ENCODE data around the gene RAN. TPM values are rescaled to one million over a fixed set of nuclear protein-coding genes. Genes with fewer than 3 reads are reported as not detected.

Gene RAN
- total RNA-seq, 1 experiment from 2014 or later, result 1,968 TPM

- Histone ChIP-seq H3K9ac (ENCODE audit: extremely low read depth, insufficient read length, low read length) (no peak overlapping the region), H4K91ac (ENCODE audit: insufficient read length, low read depth, low read length) (no peak overlapping the region), H2BK15ac (ENCODE audit: low read depth, low read length) (no peak overlapping the region), H3K4ac (ENCODE audit: low read depth, low read length) (no peak overlapping the region), H3K79me1 (ENCODE audit: insufficient read depth, low read depth, low read length, poor library complexity, severe bottlenecking) (no peaks in the 10 kb centered on the region), H3K14ac (ENCODE audit: insufficient read depth, low read length) (no peak overlapping the region), H4K5ac (ENCODE audit: insufficient read length, low read depth, low read length) (no peak overlapping the region), H3K4me1 (ENCODE audit: insufficient read depth, low read length) (no peaks in the 10 kb centered on the region), H3K23me2 (ENCODE audit: insufficient read length, low read depth, low read length, poor library complexity, severe bottlenecking) (no peaks in the 10 kb centered on the region), H2BK5ac (ENCODE audit: insufficient read length, low read length) (no peak overlapping the region), H3K27me3 (ENCODE audit: insufficient read depth, low read length) (no peaks in the 10 kb centered on the region), H3K18ac (ENCODE audit: insufficient read length, low read depth, low read length) (no peak overlapping the region), H3K79me2 (ENCODE audit: insufficient read depth, low read length) (no peaks in the 10 kb centered on the region), H3K27ac (ENCODE audit: insufficient read length, low read depth, low read length) (no peak overlapping the region), H3T11ph (ENCODE audit: low read length) (no peak overlapping the region), H4K8ac (replicated peaks; ENCODE audit: insufficient read length, low read depth, low read length) (no peak overlapping the region), H3K4me2 (ENCODE audit: insufficient read depth, insufficient read length, low read length) (no peak overlapping the region), H3K56ac (ENCODE audit: insufficient read length, low read depth, low read length) (no peak overlapping the region), H3K9me3 (ENCODE audit: control insufficient read depth, low read depth, low read length) (no peaks in the 10 kb centered on the region), H2BK120ac (ENCODE audit: low read depth, low read length, poor library complexity, severe bottlenecking) (no peak overlapping the region), H2BK12ac (ENCODE audit: insufficient read length, low read depth, low read length) (no peak overlapping the region), H4K20me1 (ENCODE audit: control insufficient read depth, insufficient read depth, insufficient read length) (no peaks in the 10 kb centered on the region), H2AFZ (ENCODE audit: low read length) (no peak overlapping the region), H2AK5ac (ENCODE audit: insufficient read length, low read length) (no peak overlapping the region), H2BK20ac (ENCODE audit: low read depth, low read length, poor library complexity, severe bottlenecking) (no peak overlapping the region), H3K23ac (ENCODE audit: insufficient read length, low read depth, low read length) (no peak overlapping the region)
- Mint-ChIP-seq H3K9me3 (peaks cover 26 to 40% of the 10 kb centered on the region in 2 experiments), H3K4me1 (no peaks in the 10 kb centered on the region), H3K27me3 (ENCODE audit: low read depth) (no peaks in the 10 kb centered on the region; the same call in 1 of the 2 replicates), H3K4me3 (no peak overlapping the region), H3K36me3 (ENCODE audit: insufficient read depth in 1 of 3, low read depth in 3 of 3) (peaks cover 0 to 10% (median 4%) of the 10 kb centered on the region in 3 experiments; a peak in 2 of 7 replicates), H3K27ac (no peak overlapping the region)
- DNase-seq, result no peak
- TF ChIP-seq, protein P1, sequence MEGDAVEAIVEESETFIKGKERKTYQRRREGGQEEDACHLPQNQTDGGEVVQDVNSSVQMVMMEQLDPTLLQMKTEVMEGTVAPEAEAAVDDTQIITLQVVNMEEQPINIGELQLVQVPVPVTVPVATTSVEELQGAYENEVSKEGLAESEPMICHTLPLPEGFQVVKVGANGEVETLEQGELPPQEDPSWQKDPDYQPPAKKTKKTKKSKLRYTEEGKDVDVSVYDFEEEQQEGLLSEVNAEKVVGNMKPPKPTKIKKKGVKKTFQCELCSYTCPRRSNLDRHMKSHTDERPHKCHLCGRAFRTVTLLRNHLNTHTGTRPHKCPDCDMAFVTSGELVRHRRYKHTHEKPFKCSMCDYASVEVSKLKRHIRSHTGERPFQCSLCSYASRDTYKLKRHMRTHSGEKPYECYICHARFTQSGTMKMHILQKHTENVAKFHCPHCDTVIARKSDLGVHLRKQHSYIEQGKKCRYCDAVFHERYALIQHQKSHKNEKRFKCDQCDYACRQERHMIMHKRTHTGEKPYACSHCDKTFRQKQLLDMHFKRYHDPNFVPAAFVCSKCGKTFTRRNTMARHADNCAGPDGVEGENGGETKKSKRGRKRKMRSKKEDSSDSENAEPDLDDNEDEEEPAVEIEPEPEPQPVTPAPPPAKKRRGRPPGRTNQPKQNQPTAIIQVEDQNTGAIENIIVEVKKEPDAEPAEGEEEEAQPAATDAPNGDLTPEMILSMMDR (conservative IDR thresholded peaks at IDR 0.05), result no peak
- no CpG with 5 or more reads among the region's 4 CpGs for WGBS (ENCODE audit: extremely low coverage, insufficient read length, low lambda C conversion rate)
Observed at GRCh38 chr12:130909111-130909510, 37.2 kb downstream of the RAN start.
